ENCODE data around the gene KCNAB1. TPM values are rescaled to one million over a fixed set of nuclear protein-coding genes. Genes with fewer than 3 reads are reported as not detected.

Gene KCNAB1
- total RNA-seq, 1 donor from 2014 or later, result not detected

DNA sequence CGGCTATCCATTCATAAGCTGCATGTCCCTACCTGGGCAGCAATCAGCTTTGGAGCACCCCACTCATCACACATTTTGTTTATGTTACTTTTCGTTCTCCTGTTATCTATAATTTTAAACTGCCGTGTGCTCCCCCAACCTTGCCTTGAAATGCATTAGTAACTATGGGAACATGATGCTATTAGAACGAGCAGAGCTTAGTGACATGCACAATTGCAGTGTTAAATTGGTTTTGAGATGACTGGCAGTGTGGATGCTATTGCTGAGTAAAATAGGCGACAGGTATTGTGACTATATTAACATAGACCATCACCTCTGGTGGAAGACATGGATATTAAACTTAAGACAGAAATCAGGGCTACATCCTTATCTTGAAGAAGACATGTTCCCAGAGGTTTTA, 191.6 kb downstream of the KCNAB1 start:
- POLR2A ChIA-PET, result no interaction called here
- Mint-ChIP-seq H3K4me1 (no peaks in the 10 kb centered on the region), H3K27ac (no peak overlapping the region), H3K36me3 (ENCODE audit: low read depth) (no peaks in the 10 kb centered on the region), H3K9me3 (no peaks in the 10 kb centered on the region), H3K4me3 (no peak overlapping the region), H3K27me3 (peaks cover 15% of the 10 kb centered on the region)
- ATAC-seq (ENCODE audit: low read depth), result no peak
- TF ChIP-seq, protein P1, sequence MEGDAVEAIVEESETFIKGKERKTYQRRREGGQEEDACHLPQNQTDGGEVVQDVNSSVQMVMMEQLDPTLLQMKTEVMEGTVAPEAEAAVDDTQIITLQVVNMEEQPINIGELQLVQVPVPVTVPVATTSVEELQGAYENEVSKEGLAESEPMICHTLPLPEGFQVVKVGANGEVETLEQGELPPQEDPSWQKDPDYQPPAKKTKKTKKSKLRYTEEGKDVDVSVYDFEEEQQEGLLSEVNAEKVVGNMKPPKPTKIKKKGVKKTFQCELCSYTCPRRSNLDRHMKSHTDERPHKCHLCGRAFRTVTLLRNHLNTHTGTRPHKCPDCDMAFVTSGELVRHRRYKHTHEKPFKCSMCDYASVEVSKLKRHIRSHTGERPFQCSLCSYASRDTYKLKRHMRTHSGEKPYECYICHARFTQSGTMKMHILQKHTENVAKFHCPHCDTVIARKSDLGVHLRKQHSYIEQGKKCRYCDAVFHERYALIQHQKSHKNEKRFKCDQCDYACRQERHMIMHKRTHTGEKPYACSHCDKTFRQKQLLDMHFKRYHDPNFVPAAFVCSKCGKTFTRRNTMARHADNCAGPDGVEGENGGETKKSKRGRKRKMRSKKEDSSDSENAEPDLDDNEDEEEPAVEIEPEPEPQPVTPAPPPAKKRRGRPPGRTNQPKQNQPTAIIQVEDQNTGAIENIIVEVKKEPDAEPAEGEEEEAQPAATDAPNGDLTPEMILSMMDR (IDR thresholded peaks at IDR 0.05), result no peak
- no peak for DNase-seq
- CTCF ChIA-PET, result no interaction called here
- intact Hi-C loops (cut with micrococcal nuclease), result no loop called here

DNA sequence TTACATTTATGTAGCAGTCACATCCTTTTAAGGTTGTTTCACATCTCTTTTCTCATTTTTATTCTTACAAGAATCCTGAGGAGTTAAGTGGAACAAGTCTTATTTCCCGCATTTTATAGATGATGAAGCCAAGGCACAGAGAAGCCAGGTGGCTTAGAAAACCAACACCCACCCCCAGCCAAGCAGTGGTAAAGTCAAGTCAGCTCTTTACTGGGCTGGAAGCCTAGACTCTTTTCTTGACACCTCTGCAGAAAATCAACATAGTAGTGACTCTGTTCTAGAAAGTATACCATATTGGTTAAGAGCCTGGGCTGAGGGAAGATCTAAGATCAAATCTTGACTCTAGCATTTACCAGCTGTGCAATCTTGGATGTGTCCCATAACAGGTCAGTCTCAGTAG, 195.7 kb downstream of the KCNAB1 start:
- TF ChIP-seq, protein P1 (IDR thresholded peaks at IDR 0.05), result no peak
- DNase-seq (no peak), ATAC-seq (ENCODE audit: low read depth) (no peak)
- Mint-ChIP-seq H3K4me3 (no peak overlapping the region), H3K9me3 (no peaks in the 10 kb centered on the region), H3K27ac (no peak overlapping the region), H3K4me1 (no peaks in the 10 kb centered on the region), H3K27me3 (peaks cover 12% of the 10 kb centered on the region), H3K36me3 (ENCODE audit: low read depth) (no peaks in the 10 kb centered on the region)
- intact Hi-C loops (cut with micrococcal nuclease), result no loop called here
- CTCF ChIA-PET, result no interaction called here
- POLR2A ChIA-PET, result no interaction called here

DNA sequence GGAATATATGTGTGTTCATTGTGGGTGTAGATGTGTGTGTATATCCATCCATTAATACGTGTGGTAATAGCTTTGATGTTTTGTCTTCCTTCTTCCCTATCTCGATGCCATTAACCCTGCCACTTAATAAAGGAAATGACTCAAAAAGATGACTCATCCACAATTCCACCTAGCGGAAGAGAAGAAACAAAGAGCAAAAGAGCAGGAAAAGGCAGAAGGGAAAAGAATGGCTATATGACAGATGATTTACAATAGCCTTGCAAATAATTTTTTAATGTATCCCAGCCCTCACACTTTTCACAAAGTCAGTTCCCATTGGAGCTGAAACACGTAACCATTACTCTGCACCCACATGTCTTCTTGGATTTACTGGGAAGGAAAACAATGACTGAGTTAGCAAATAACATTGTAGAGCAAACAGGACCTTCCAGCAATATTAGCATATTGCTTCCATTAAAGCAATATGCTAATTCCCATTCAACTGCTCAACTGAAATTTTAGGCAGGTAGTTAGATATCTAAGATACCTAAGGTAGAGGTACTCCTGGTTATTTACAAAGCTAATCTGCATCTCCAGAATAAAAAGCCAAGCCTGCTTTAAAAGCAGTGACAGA, 197.2 kb downstream of the KCNAB1 start:
- TF ChIP-seq, protein P1 (IDR thresholded peaks at IDR 0.05), result no peak
- intact Hi-C loops (cut with micrococcal nuclease), result no loop called here

GRCh38 chr3:156321945-156322344, 201.6 kb downstream of the KCNAB1 start:
- ChIA-PET CTCF (no interaction called here), POLR2A (no interaction called here)
- DNase-seq, result no peak
- no peaks in the 10 kb centered on the region for H3K36me3 Mint-ChIP-seq (ENCODE audit: low read depth)
- H3K4me3 Mint-ChIP-seq, result no peak overlapping the region
- H3K9me3 Mint-ChIP-seq, result no peaks in the 10 kb centered on the region
- H3K4me1 Mint-ChIP-seq, result no peaks in the 10 kb centered on the region
- intact Hi-C loops (cut with micrococcal nuclease), result no loop called here
- H3K27ac Mint-ChIP-seq, result no peak overlapping the region
- ATAC-seq (ENCODE audit: low read depth), result no peak
- TF ChIP-seq, protein P1 (IDR thresholded peaks at IDR 0.05), result no peak
- peaks cover 8% of the 10 kb centered on the region for H3K27me3 Mint-ChIP-seq

More for the DNA sequence above, 197.2 kb downstream of the KCNAB1 start:
- Mint-ChIP-seq H3K4me1 (no peaks in the 10 kb centered on the region), H3K27me3 (peaks cover 9% of the 10 kb centered on the region), H3K4me3 (no peak overlapping the region), H3K27ac (no peak overlapping the region), H3K9me3 (no peaks in the 10 kb centered on the region), H3K36me3 (ENCODE audit: low read depth) (no peaks in the 10 kb centered on the region)
- ChIA-PET POLR2A (no interaction called here), CTCF (interaction anchor here (0.7 kb wide), 1 partner anchor 45 kb away, joined by 3 read pairs; no protein-coding TSS in a partner anchor)
- no peak for DNase-seq
- no peak for ATAC-seq (ENCODE audit: low read depth)

DNA sequence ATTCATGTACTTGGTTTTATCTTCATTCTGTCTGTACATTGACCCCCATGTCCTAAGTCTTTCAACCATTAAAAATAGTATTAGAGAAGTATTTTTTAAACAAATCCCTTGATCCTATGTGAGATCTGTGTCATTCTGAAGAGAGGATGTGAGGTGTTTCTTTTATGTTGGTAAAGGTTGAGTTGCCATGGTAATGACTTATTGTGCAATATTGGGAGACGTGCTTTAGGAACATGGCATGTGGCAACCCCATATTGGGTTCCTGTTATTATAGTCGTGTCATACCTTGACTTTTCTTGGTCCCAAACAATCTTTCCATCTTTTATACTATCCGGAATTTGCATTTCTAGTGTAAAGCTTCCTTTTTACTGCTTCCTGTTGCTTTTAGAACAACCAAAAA, 203.1 kb downstream of the KCNAB1 start:
- ATAC-seq (ENCODE audit: low read depth) (no peak), DNase-seq (no peak)
- Mint-ChIP-seq H3K4me3 (no peak overlapping the region), H3K4me1 (no peaks in the 10 kb centered on the region), H3K9me3 (no peaks in the 10 kb centered on the region), H3K36me3 (ENCODE audit: low read depth) (no peaks in the 10 kb centered on the region), H3K27me3 (peaks cover 9% of the 10 kb centered on the region), H3K27ac (no peak overlapping the region)
- POLR2A ChIA-PET, result no interaction called here
- CTCF ChIA-PET, result no interaction called here
- TF ChIP-seq, protein P1 (IDR thresholded peaks at IDR 0.05), result no peak
- intact Hi-C loops (cut with micrococcal nuclease), result no loop called here

All from activated B cell treated with CpG ODN at 0.5 μM for 24 hours (primary cell).